ENCODE data around the gene PSAPL1.

DNA sequence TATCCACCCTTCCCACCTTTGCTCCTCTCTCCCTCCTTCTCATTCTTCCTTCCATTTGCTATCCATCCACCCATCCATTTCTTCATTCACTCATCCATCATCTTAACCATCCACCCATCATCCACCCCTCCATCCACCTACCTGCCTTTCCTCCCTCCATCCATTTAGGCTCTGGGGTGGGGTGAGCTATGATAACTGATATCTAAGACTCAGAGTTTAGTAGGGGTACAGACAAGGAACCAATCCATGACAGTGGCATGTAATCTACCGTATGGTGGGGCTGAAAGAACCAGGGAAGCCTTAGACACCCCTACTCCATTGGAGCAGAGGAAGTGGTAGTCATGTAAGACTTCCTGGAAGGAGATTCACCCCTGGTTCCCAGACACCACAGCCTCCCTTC, 23.2 kb downstream of the PSAPL1 start:
- TF ChIP-seq EZH2phosphoT487 (IDR thresholded peaks at IDR 0.05; ENCODE audit: insufficient read depth, low read depth), result no peak
- no peak for TF ChIP-seq EZH2 (IDR thresholded peaks at IDR 0.05; ENCODE audit: insufficient read depth, poor library complexity, severe bottlenecking)
